Measurements from ENCODE around the gene ANAPC10.

DNA sequence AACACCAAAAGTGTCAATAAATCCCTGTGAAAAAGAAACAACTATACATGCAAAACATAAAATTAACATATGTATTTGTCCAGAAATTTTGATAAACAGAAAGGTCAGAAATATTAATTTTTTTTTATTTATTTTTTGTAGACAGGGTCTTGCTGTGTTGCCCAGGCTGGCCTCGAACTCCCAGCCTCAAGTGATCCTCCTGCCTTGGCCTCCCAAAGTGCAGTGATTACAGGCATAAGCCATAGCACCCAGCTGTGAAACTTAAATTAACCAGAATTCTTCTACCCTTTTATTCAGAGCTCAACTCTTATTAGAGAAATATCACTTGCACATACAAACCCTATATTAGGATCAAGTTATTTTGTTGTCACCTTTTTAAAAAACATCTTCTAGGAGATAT is 16.2 kb downstream of the ANAPC10 start:
- no peak for TF ChIP-seq CTCF (conservative IDR thresholded peaks at IDR 0.05)
- no peak for TF ChIP-seq ZFX (IDR thresholded peaks at IDR 0.05)
